Astrocyte (in vitro differentiated cells and primary cell): ENCODE measurements around the gene PTPRD. TPM values are rescaled to one million over a fixed set of nuclear protein-coding genes. Genes with fewer than 3 reads are reported as not detected.

Source experiments
- DNase-seq: peaks from one replicate; pipeline ENCODE4 v3.0.0-alpha.2; 2010; ENCODE audit warnings: low read depth
- FAIRE-seq: peaks from 2 replicates; lab custom pipeline; 2011; peaks lifted over from hg19 to GRCh38; lab: Jason Lieb, UNC
- H2AFZ ChIP-seq: 2 replicates; pipeline ENCODE4 v1.6.0; 2012; ENCODE audit warnings: low read depth, low read length, inconsistent platforms
- H3K27ac ChIP-seq: 2 replicates; pipeline ENCODE4 v1.5.1; 2011; ENCODE audit warnings: low read depth, low read length, inconsistent platforms
- H3K27me3 ChIP-seq: 2 replicates; pipeline ENCODE4 v1.6.0; 2011; ENCODE audit warnings: low read length, inconsistent platforms; ENCODE audit not compliant: insufficient read depth
- H3K36me3 ChIP-seq: 2 replicates; pipeline ENCODE4 v1.5.1; 2011; ENCODE audit warnings: low read length, inconsistent platforms; ENCODE audit not compliant: insufficient read depth
- H3K4me1 ChIP-seq: 2 replicates; pipeline ENCODE4 v1.5.1; 2011; ENCODE audit warnings: low read length, inconsistent platforms; ENCODE audit not compliant: insufficient read depth
- H3K4me2 ChIP-seq: 2 replicates; pipeline ENCODE4 v1.6.0; 2012; ENCODE audit warnings: low read length, inconsistent platforms
- H3K4me3 ChIP-seq: 2 replicates; pipeline ENCODE4 v1.5.1; 2011; ENCODE audit warnings: low read depth, mild to moderate bottlenecking, low read length, inconsistent platforms; ENCODE audit not compliant: insufficient read depth
- H3K79me2 ChIP-seq: 2 replicates; pipeline ENCODE4 v1.6.0; 2012; ENCODE audit warnings: mild to moderate bottlenecking, low read length, inconsistent platforms; ENCODE audit not compliant: insufficient read depth
- H3K9ac ChIP-seq: 2 replicates; pipeline ENCODE4 v1.6.0; 2012; ENCODE audit warnings: mild to moderate bottlenecking, low read length, inconsistent platforms
- H3K9me3 ChIP-seq: 2 replicates; pipeline ENCODE4 v1.5.1; 2012; ENCODE audit warnings: low read depth, mild to moderate bottlenecking, low read length, inconsistent platforms; ENCODE audit not compliant: insufficient read depth
- H4K20me1 ChIP-seq: 2 replicates; pipeline ENCODE4 v1.6.0; 2012; ENCODE audit warnings: low read length, inconsistent platforms; ENCODE audit not compliant: insufficient read depth
- H3K27ac Mint-ChIP-seq: one replicate; pipeline ENCODE4 v1.8.0; 2021; ENCODE audit warnings: mild to moderate bottlenecking, mixed read lengths; ENCODE audit not compliant: unreplicated experiment
- H3K27me3 Mint-ChIP-seq: one replicate; pipeline ENCODE4 v1.8.0; 2021; ENCODE audit warnings: low read depth, mixed read lengths; ENCODE audit not compliant: unreplicated experiment
- H3K36me3 Mint-ChIP-seq: one replicate; pipeline ENCODE4 v1.8.0; 2021; ENCODE audit warnings: low read depth, mixed read lengths; ENCODE audit not compliant: unreplicated experiment
- H3K4me1 Mint-ChIP-seq: one replicate; pipeline ENCODE4 v1.8.0; 2021; ENCODE audit warnings: low read depth, mixed read lengths; ENCODE audit not compliant: unreplicated experiment
- H3K4me3 Mint-ChIP-seq: one replicate; pipeline ENCODE4 v1.8.0; 2021; ENCODE audit warnings: mild to moderate bottlenecking, moderate library complexity, mixed read lengths; ENCODE audit not compliant: unreplicated experiment
- H3K9me3 Mint-ChIP-seq: one replicate; pipeline ENCODE4 v1.8.0; 2021; ENCODE audit warnings: mild to moderate bottlenecking, mixed read lengths; ENCODE audit not compliant: unreplicated experiment
- EZH2 ChIP-seq: IDR thresholded peaks from 2 replicates; pipeline ENCODE4 v1.6.1; 2012; ENCODE audit warnings: mild to moderate bottlenecking, low read length, inconsistent platforms; ENCODE audit not compliant: insufficient read depth
- total RNA-seq: library from RNA; stranded (reverse); gene quantifications from 2 replicates; pipeline ENCODE4 v1.2.1, GENCODE V29; 2021
- TF ChIP-seq, protein P1 (sequence below): IDR thresholded peaks from 2 replicates; pipeline ENCODE4 v1.5.1; 2011; ENCODE audit warnings: low read depth, mild to moderate bottlenecking, inconsistent platforms, low read length, moderate library complexity; ENCODE audit not compliant: insufficient read depth

Gene PTPRD
- total RNA-seq, 1 donor from 2014 or later, result 88.1 TPM

DNA sequence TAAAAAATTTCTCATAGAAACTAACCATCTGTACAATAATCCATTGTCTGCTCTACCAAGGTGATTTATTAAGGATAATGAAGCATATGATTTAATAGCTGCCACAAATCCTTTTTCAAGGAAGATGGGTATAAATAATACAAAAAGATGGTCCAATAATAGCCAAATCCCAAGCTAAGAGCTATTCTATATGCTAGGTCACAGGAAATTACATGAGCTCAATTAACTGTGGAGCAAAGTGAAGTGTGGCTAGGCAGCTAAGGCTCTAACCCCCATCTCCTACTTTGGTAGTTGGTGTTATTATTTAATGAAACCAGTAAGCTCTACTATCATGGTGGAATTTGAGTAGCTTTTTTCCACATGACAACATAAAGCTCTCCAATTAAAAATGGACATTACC, 1768.3 kb downstream of the PTPRD start:
- H3K9ac ChIP-seq, result no peak overlapping the region
- peaks cover 2% of the 10 kb centered on the region for H3K36me3 Mint-ChIP-seq
- H3K27ac ChIP-seq, result no peak overlapping the region
- no peak overlapping the region for H3K4me3 Mint-ChIP-seq
- H3K36me3 ChIP-seq, result no peaks in the 10 kb centered on the region
- TF ChIP-seq, protein P1, sequence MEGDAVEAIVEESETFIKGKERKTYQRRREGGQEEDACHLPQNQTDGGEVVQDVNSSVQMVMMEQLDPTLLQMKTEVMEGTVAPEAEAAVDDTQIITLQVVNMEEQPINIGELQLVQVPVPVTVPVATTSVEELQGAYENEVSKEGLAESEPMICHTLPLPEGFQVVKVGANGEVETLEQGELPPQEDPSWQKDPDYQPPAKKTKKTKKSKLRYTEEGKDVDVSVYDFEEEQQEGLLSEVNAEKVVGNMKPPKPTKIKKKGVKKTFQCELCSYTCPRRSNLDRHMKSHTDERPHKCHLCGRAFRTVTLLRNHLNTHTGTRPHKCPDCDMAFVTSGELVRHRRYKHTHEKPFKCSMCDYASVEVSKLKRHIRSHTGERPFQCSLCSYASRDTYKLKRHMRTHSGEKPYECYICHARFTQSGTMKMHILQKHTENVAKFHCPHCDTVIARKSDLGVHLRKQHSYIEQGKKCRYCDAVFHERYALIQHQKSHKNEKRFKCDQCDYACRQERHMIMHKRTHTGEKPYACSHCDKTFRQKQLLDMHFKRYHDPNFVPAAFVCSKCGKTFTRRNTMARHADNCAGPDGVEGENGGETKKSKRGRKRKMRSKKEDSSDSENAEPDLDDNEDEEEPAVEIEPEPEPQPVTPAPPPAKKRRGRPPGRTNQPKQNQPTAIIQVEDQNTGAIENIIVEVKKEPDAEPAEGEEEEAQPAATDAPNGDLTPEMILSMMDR, result no peak
- no peak for TF ChIP-seq EZH2
- H3K27me3 Mint-ChIP-seq, result no peaks in the 10 kb centered on the region
- no peak overlapping the region for H3K27ac Mint-ChIP-seq
- no peaks in the 10 kb centered on the region for H4K20me1 ChIP-seq
- DNase-seq, result no peak
- no peaks in the 10 kb centered on the region for H3K27me3 ChIP-seq
- H3K4me3 ChIP-seq, result no peak overlapping the region
- H3K4me1 ChIP-seq, result no peaks in the 10 kb centered on the region
- H3K4me2 ChIP-seq, result no peak overlapping the region
- no peak overlapping the region for H2AFZ ChIP-seq
- H3K9me3 ChIP-seq, result no peaks in the 10 kb centered on the region
- no peak for FAIRE-seq
- H3K9me3 Mint-ChIP-seq, result peaks cover 2% of the 10 kb centered on the region
- no peaks in the 10 kb centered on the region for H3K4me1 Mint-ChIP-seq
- H3K79me2 ChIP-seq, result no peaks in the 10 kb centered on the region

DNA sequence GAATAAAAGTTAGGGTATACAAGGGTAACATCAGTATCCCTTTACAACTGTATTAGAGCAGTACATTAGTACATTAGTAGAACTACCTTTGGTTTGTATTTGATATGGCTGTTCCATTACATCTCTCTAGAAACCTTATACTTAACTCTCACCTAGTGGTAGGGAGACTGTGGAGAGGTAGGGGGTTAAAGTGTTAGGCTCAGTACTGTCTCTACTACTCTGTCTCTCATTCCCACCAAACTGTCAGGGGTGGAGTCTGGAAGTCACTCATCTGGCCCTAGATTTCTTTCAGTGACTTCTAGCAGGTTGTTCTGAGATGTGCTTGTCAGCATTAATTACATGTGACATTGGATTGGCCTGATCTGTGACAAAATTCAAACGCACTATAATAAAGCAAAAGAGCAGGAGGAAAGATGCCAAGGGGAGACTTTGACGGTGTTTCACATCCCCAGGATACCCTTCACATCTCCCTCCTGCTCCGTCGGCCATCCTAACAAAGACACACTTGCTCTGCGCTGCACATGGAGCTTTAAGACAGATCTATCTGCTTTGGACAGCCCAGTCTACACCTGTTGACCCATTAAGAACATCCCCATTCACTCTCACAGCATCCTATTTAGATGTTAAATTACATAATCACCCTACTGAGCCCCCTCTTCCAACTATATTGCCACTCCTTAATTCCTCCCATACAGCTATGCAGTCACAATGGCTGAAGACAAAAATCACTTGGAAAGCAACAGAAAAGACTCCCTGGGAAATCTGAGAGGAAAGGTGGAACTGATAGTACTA, 1770.2 kb downstream of the PTPRD start:
- Histone ChIP-seq H3K79me2 (no peaks in the 10 kb centered on the region), H3K9ac (no peak overlapping the region), H2AFZ (no peak overlapping the region), H3K27me3 (no peaks in the 10 kb centered on the region), H3K36me3 (no peaks in the 10 kb centered on the region), H3K9me3 (no peaks in the 10 kb centered on the region), H3K4me2 (no peak overlapping the region), H4K20me1 (no peaks in the 10 kb centered on the region), H3K4me3 (no peak overlapping the region), H3K27ac (no peak overlapping the region), H3K4me1 (no peaks in the 10 kb centered on the region)
- Mint-ChIP-seq H3K9me3 (peaks cover 2% of the 10 kb centered on the region), H3K36me3 (peaks cover 2% of the 10 kb centered on the region), H3K27ac (no peak overlapping the region), H3K27me3 (no peaks in the 10 kb centered on the region), H3K4me3 (no peak overlapping the region), H3K4me1 (no peaks in the 10 kb centered on the region)
- no peak for DNase-seq
- FAIRE-seq, result no peak
- no peak for TF ChIP-seq EZH2
- TF ChIP-seq, protein P1, result no peak

DNA sequence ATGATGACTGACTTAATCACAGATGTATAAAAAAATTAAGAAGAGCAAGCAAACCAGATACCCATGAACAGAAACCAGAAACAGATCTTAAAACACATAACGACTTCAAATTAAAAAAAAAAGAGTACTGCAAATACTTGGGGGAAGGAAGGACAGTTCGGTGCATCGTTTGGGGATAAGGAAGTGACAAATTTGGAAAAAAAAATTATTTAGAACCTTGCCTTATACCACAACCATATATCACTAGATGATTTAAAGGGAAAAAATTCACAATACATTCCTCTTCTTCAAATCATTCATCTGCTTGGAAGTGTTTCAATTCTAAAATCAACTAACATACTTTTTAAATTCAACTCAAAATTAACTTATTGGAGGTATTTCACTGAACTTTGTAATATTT, 1774.7 kb downstream of the PTPRD start:
- H3K9ac ChIP-seq, result no peak overlapping the region

More for the DNA sequence above, 1774.7 kb downstream of the PTPRD start:
- H3K4me3 ChIP-seq, result no peak overlapping the region
- no peaks in the 10 kb centered on the region for H3K9me3 ChIP-seq
- no peaks in the 10 kb centered on the region for H3K27me3 Mint-ChIP-seq
- no peak overlapping the region for H3K27ac ChIP-seq
- no peaks in the 10 kb centered on the region for H3K4me1 ChIP-seq
- H3K4me2 ChIP-seq, result no peak overlapping the region
- DNase-seq (peak; percentile 35), FAIRE-seq (no peak)
- H2AFZ ChIP-seq, result no peak overlapping the region
- no peak overlapping the region for H3K27ac Mint-ChIP-seq
- H3K79me2 ChIP-seq, result no peaks in the 10 kb centered on the region
- H3K27me3 ChIP-seq, result no peaks in the 10 kb centered on the region
- H4K20me1 ChIP-seq, result no peaks in the 10 kb centered on the region
- TF ChIP-seq EZH2, result no peak
- TF ChIP-seq, protein P1, result no peak
- no peak overlapping the region for H3K4me3 Mint-ChIP-seq
- H3K9me3 Mint-ChIP-seq, result peaks cover 3% of the 10 kb centered on the region
- peaks cover 5% of the 10 kb centered on the region for H3K36me3 Mint-ChIP-seq
- no peaks in the 10 kb centered on the region for H3K36me3 ChIP-seq
- peaks cover 4% of the 10 kb centered on the region for H3K4me1 Mint-ChIP-seq
